ENCODE results near the gene HSD3B7.

HSD3B7 gene

GRCh38 chr16:30991052-30991451 is 6.0 kb downstream of the HSD3B7 start:
- TF ChIP-seq, protein P1, sequence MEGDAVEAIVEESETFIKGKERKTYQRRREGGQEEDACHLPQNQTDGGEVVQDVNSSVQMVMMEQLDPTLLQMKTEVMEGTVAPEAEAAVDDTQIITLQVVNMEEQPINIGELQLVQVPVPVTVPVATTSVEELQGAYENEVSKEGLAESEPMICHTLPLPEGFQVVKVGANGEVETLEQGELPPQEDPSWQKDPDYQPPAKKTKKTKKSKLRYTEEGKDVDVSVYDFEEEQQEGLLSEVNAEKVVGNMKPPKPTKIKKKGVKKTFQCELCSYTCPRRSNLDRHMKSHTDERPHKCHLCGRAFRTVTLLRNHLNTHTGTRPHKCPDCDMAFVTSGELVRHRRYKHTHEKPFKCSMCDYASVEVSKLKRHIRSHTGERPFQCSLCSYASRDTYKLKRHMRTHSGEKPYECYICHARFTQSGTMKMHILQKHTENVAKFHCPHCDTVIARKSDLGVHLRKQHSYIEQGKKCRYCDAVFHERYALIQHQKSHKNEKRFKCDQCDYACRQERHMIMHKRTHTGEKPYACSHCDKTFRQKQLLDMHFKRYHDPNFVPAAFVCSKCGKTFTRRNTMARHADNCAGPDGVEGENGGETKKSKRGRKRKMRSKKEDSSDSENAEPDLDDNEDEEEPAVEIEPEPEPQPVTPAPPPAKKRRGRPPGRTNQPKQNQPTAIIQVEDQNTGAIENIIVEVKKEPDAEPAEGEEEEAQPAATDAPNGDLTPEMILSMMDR (conservative IDR thresholded peaks at IDR 0.05; ENCODE audit: low read depth, low read length) = no peak
- DNase-seq (ENCODE audit: low read depth) = no peak
- no peak overlapping the region for H3K4me3 ChIP-seq (ENCODE audit: low read length)

- TF ChIP-seq, protein P1 (conservative IDR thresholded peaks at IDR 0.05; ENCODE audit: low read depth, low read length) = no peak
- H3K4me3 ChIP-seq (ENCODE audit: low read length) = no peak overlapping the region
- no peak for DNase-seq (ENCODE audit: low read depth)
These were observed 7.3 kb downstream of the HSD3B7 start for GRCh38 chr16:30992276-30992780.

GRCh38 chr16:30992931-30993816 is 8.2 kb downstream of the HSD3B7 start:
- H3K4me3 ChIP-seq (ENCODE audit: low read length) = no peak overlapping the region
- TF ChIP-seq, protein P1 (conservative IDR thresholded peaks at IDR 0.05; ENCODE audit: low read depth, low read length) = no peak
- DNase-seq (ENCODE audit: low read depth) = no peak

DNA sequence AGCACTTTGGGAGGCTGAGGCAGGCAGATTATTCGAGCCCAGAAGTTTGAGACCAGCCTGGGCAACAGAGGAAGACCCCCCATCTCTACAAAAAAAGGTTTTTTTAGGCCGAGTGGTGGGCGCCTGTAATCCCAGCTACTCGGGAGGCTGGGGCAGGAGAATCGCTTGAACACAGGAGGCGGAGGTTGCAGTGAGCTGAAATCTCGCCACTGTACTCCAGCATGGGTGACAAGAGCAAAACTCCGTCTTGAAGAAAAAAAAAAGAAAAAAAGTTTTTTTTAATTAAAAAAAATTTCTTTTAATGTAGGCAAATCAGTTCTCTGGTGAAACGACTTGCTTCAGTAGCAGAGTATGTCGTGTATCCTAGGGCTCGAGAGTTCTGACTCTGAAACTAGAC is 10.9 kb downstream of the HSD3B7 start:
- H3K4me3 ChIP-seq (ENCODE audit: low read length) = no peak overlapping the region
- TF ChIP-seq, protein P1 (conservative IDR thresholded peaks at IDR 0.05; ENCODE audit: low read depth, low read length) = no peak
- DNase-seq (ENCODE audit: low read depth) = no peak

DNA sequence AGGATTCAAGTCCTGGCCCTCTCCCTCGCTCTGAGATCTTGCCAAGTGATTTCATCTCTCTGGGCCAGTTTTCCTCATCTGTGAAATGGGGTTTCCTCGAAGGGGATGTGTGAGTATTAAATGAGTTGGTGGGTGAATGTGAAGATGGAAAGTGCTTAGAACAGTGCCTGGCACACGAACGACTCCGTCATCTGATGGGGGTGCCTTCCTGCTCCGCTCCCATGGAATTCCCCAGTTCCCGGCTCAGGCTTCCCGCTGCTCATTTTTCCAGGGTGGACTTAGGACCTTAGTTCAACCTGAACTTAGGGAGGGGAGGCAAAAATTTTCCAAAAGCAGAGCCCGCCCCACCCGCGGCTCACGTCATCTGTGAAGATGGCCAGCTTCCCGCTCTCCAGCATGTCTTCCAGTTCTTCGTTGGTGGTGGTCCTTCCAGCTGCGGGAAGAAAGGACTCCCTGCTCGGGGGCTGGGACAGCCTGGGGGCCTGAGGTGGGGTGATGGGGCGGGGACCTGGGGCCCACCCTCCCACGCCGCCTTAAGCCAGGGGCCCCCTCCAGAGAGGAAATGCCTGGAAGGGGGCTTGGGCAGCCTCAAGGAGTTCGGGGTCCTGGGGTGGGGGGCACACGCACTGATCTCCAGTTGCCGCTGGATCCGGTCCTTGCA is 11.4 kb downstream of the HSD3B7 start:
- DNase-seq (ENCODE audit: low read depth) = no peak
- TF ChIP-seq, protein P1 (conservative IDR thresholded peaks at IDR 0.05; ENCODE audit: low read depth, low read length) = no peak
- H3K4me3 ChIP-seq (ENCODE audit: low read length) = peak overlapping the region; percentile 51

GRCh38 chr16:30996985-30997724 is 12.1 kb downstream of the HSD3B7 start:
- TF ChIP-seq, protein P1 (conservative IDR thresholded peaks at IDR 0.05; ENCODE audit: low read depth, low read length) = no peak
- peak overlapping the region; percentile 51 for H3K4me3 ChIP-seq (ENCODE audit: low read length)
- no peak for DNase-seq (ENCODE audit: low read depth)
